ENCODE data around the gene TIMM22.

DNA sequence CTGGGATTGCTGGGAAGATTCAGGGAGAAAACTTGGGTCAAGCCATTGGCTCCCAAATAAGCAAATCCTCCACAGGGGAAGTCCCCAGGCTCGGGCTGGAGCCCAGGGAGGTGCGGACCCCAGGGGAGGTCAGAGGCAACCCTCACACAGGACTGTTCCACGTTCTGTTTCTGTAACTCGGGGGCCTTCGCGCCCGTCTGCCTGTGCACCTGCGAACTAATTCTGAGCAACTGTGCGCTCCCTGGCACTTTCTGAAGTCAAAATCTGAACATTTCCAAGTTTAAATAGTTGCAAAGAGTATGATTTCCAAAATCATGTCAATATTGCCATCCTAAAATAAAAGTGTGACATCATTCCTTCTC, 16.8 kb downstream of the TIMM22 start:
- TF ChIP-seq POLR2A (IDR thresholded peaks at IDR 0.05; ENCODE audit: low read depth, low read length), result no peak
- TF ChIP-seq POLR2AphosphoS5 (IDR thresholded peaks at IDR 0.05; ENCODE audit: low read depth, low read length), result no peak
- TF ChIP-seq TAF1 (IDR thresholded peaks at IDR 0.05; ENCODE audit: low read depth, low read length), result no peak
